ENCODE results near the gene HELZ.
"Not testable (repeated sequence)": the region's sequence is repeated elsewhere in the genome, so short reads cannot be mapped to it uniquely, and the experiment has no call there.

Gene HELZ

GRCh38 chr17:67111808-67112207 lies 133.2 kb downstream of the HELZ start:
- no peak for DNase-seq

- no peak for DNase-seq
Measured at GRCh38 chr17:67111327-67111726, 133.7 kb downstream of the HELZ start.

GRCh38 chr17:67110619-67111018 lies 134.4 kb downstream of the HELZ start:
- no peak for DNase-seq

- no peak for DNase-seq
Measured at GRCh38 chr17:67109111-67109510, 135.9 kb downstream of the HELZ start.

- DNase-seq, result no peak
Measured at GRCh38 chr17:67107811-67108775, 136.9 kb downstream of the HELZ start.

- no peak for DNase-seq
Measured at GRCh38 chr17:67107171-67107570, 137.8 kb downstream of the HELZ start.

- no peak for DNase-seq
Measured at GRCh38 chr17:67105213-67105612, 139.8 kb downstream of the HELZ start.

GRCh38 chr17:67104641-67105040 lies 140.4 kb downstream of the HELZ start:
- DNase-seq, result not testable (repeated sequence)

- DNase-seq, result no peak
Measured at GRCh38 chr17:67098006-67098405, 147.0 kb downstream of the HELZ start.

GRCh38 chr17:67096609-67097008 lies 148.4 kb downstream of the HELZ start:
- no peak for DNase-seq

- DNase-seq, result no peak
Measured at GRCh38 chr17:67095803-67096202, 149.2 kb downstream of the HELZ start.

GRCh38 chr17:67095291-67095690 lies 149.7 kb downstream of the HELZ start:
- not testable (repeated sequence) for DNase-seq

GRCh38 chr17:67093348-67093747 lies 151.6 kb downstream of the HELZ start:
- no peak for DNase-seq

- DNase-seq, result not testable (repeated sequence)
Measured at GRCh38 chr17:67092710-67093109, 152.3 kb downstream of the HELZ start.

GRCh38 chr17:67092291-67092690 lies 152.7 kb downstream of the HELZ start:
- no peak for DNase-seq

- no peak for DNase-seq
Measured at GRCh38 chr17:67090341-67090740, 154.7 kb downstream of the HELZ start.

- DNase-seq, result no peak
Measured at GRCh38 chr17:67088639-67089038, 156.4 kb downstream of the HELZ start.

- DNase-seq, result no peak
Measured at GRCh38 chr17:67085406-67085805, 159.6 kb downstream of the HELZ start.

GRCh38 chr17:67082107-67082506 lies 162.9 kb downstream of the HELZ start:
- no peak for DNase-seq

GRCh38 chr17:67080804-67081203 lies 164.2 kb downstream of the HELZ start:
- no peak for DNase-seq

GRCh38 chr17:67079491-67079890 lies 165.5 kb downstream of the HELZ start:
- DNase-seq, result no peak

GRCh38 chr17:67078292-67078691 lies 166.7 kb downstream of the HELZ start:
- no peak for DNase-seq

- DNase-seq, result no peak
Measured at GRCh38 chr17:67076290-67076689, 168.7 kb downstream of the HELZ start.

- DNase-seq, result no peak
Measured at GRCh38 chr17:67074781-67075180, 170.2 kb downstream of the HELZ start.

- no peak for DNase-seq
Measured at GRCh38 chr17:67072885-67073284, 172.1 kb downstream of the HELZ start.
